ENCODE data around the gene LTBP4.
"Not testable (repeated sequence)": the region's sequence is repeated elsewhere in the genome, so short reads cannot be mapped to it uniquely, and the experiment has no call there.

LTBP4 gene

DNA sequence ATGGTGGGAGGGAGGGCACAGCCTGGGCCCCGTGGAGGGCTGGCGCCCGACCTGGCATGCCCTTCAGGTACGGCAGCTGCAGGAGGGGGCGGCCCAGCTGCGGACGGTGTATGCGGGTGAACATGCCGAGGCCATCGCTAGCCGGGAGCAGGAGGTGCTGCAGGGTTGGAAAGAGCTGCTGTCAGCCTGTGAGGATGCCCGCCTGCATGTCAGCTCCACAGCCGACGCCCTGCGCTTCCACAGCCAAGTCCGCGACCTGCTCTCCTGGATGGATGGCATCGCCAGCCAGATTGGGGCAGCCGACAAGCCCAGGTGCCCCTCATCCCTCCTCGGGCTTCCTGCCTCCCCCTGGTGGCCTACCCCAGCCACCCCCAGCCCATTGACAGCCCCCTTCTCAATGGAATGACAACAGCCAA lies 41.1 kb upstream of the LTBP4 start:
- Histone ChIP-seq H3K36me3 (ENCODE audit: insufficient read depth, low read length) (no peaks in the 10 kb centered on the region), H3K4me2 (ENCODE audit: insufficient read depth, low read length) (no peak overlapping the region), H3K27me3 (ENCODE audit: insufficient read depth, low read length, poor library complexity) (peaks cover 5% of the 10 kb centered on the region), H3K4me1 (ENCODE audit: insufficient read depth, low read length) (no peaks in the 10 kb centered on the region; the same call in 1 of the 2 replicates), H3K4me3 (ENCODE audit: low read depth in 1 of 2, low read length in 2 of 2) (no peak overlapping the region), H3K9ac (ENCODE audit: low read depth, low read length) (no peak overlapping the region), H3K27ac (ENCODE audit: low read length) (no peak overlapping the region), H2AFZ (ENCODE audit: low read depth, low read length) (no peak overlapping the region), H3K9me3 (ENCODE audit: insufficient read depth, low read length, severe bottlenecking) (no peaks in the 10 kb centered on the region), H3K79me2 (ENCODE audit: insufficient read depth, low read length) (no peaks in the 10 kb centered on the region), H4K20me1 (ENCODE audit: insufficient read depth, low read length) (no peaks in the 10 kb centered on the region)
- no peak for ATAC-seq (ENCODE audit: insufficient read depth, low read depth)
- no peak for DNase-seq
- TF ChIP-seq EZH2 (IDR thresholded peaks at IDR 0.05; ENCODE audit: borderline replicate concordance, low read depth, low read length, severe bottlenecking) (no peak), CTCF (IDR thresholded peaks at IDR 0.05; ENCODE audit: borderline replicate concordance, extremely low read depth, low read length, poor library complexity, severe bottlenecking) (peak; percentile 8)

GRCh38 chr19:40561947-40562346 lies 39.2 kb upstream of the LTBP4 start:
- no peaks in the 10 kb centered on the region for H3K9me3 ChIP-seq (ENCODE audit: insufficient read depth, low read length, severe bottlenecking)
- H3K4me1 ChIP-seq (ENCODE audit: insufficient read depth, low read length): no peaks in the 10 kb centered on the region; the same call in 1 of the 2 replicates
- DNase-seq (no peak), ATAC-seq (ENCODE audit: insufficient read depth, low read depth) (peak; percentile 66)
- H3K9ac ChIP-seq (ENCODE audit: low read depth, low read length): no peak overlapping the region
- H2AFZ ChIP-seq (ENCODE audit: low read depth, low read length): no peak overlapping the region
- TF ChIP-seq CTCF (IDR thresholded peaks at IDR 0.05; ENCODE audit: borderline replicate concordance, extremely low read depth, low read length, poor library complexity, severe bottlenecking) (no peak), EZH2 (IDR thresholded peaks at IDR 0.05; ENCODE audit: borderline replicate concordance, low read depth, low read length, severe bottlenecking) (no peak)
- no peaks in the 10 kb centered on the region for H4K20me1 ChIP-seq (ENCODE audit: insufficient read depth, low read length)
- no peak overlapping the region for H3K27ac ChIP-seq (ENCODE audit: low read length)
- H3K79me2 ChIP-seq (ENCODE audit: insufficient read depth, low read length): no peaks in the 10 kb centered on the region
- peaks cover 5% of the 10 kb centered on the region for H3K27me3 ChIP-seq (ENCODE audit: insufficient read depth, low read length, poor library complexity)
- H3K4me3 ChIP-seq (ENCODE audit: low read depth in 1 of 2, low read length in 2 of 2): no peak overlapping the region
- no peak overlapping the region for H3K4me2 ChIP-seq (ENCODE audit: insufficient read depth, low read length)
- no peaks in the 10 kb centered on the region for H3K36me3 ChIP-seq (ENCODE audit: insufficient read depth, low read length)

DNA sequence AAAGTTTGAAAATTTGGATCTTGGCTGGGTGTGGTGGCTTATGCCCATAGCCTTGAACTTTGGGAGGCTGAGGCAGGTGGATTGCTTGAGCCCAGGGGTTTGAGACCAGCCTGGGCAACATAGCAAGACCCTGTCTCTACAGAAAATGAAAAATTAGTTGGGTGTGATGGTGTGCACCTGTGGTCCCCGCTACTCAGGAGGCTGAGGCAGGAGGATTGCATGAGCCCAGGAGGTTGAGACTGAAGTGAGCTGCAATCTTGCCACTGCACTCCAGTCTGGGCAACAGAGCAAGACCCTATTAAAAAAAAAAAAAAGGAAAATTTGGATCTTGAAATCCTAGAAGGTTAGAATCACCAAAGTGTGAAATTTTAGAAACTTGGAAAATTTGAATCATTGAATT lies 36.6 kb upstream of the LTBP4 start:
- H2AFZ ChIP-seq (ENCODE audit: low read depth, low read length); DNase-seq; H3K79me2 ChIP-seq (ENCODE audit: insufficient read depth, low read length); H4K20me1 ChIP-seq (ENCODE audit: insufficient read depth, low read length); H3K4me3 ChIP-seq (ENCODE audit: low read depth in 1 of 2, low read length in 2 of 2); H3K9ac ChIP-seq (ENCODE audit: low read depth, low read length); H3K27ac ChIP-seq (ENCODE audit: low read length); ATAC-seq (ENCODE audit: insufficient read depth, low read depth); H3K36me3 ChIP-seq (ENCODE audit: insufficient read depth, low read length); H3K27me3 ChIP-seq (ENCODE audit: insufficient read depth, low read length, poor library complexity); H3K9me3 ChIP-seq (ENCODE audit: insufficient read depth, low read length, severe bottlenecking); H3K4me1 ChIP-seq (ENCODE audit: insufficient read depth, low read length); H3K4me2 ChIP-seq (ENCODE audit: insufficient read depth, low read length): not testable (repeated sequence)

DNA sequence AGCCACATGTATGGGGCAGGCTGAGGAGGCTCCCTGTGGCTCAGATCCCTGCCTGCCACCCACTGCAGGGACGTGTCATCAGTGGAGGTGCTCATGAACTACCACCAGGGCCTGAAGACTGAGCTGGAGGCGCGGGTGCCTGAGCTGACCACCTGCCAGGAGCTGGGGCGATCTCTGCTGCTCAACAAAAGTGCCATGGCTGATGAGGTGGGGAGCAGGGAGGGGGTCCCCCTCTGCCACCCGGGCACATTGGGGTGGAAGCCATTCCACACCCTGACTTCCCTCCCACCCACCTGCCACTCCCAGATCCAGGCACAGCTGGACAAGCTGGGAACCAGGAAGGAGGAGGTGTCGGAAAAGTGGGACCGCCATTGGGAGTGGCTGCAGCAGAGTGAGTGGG lies 35.8 kb upstream of the LTBP4 start:
- Histone ChIP-seq H4K20me1 (ENCODE audit: insufficient read depth, low read length) (no peaks in the 10 kb centered on the region), H3K9ac (ENCODE audit: low read depth, low read length) (no peak overlapping the region)
- no peak for DNase-seq

More for the DNA sequence above, 35.8 kb upstream of the LTBP4 start:
- H2AFZ ChIP-seq (ENCODE audit: low read depth, low read length): no peak overlapping the region
- H3K9me3 ChIP-seq (ENCODE audit: insufficient read depth, low read length, severe bottlenecking): no peaks in the 10 kb centered on the region
- H3K4me2 ChIP-seq (ENCODE audit: insufficient read depth, low read length): no peak overlapping the region
- no peak overlapping the region for H3K27ac ChIP-seq (ENCODE audit: low read length)
- H3K4me3 ChIP-seq (ENCODE audit: low read depth in 1 of 2, low read length in 2 of 2): no peak overlapping the region
- no peak for ATAC-seq (ENCODE audit: insufficient read depth, low read depth)
- TF ChIP-seq CTCF (IDR thresholded peaks at IDR 0.05; ENCODE audit: borderline replicate concordance, extremely low read depth, low read length, poor library complexity, severe bottlenecking) (no peak), EZH2 (IDR thresholded peaks at IDR 0.05; ENCODE audit: borderline replicate concordance, low read depth, low read length, severe bottlenecking) (no peak)
- H3K36me3 ChIP-seq (ENCODE audit: insufficient read depth, low read length): no peaks in the 10 kb centered on the region
- no peaks in the 10 kb centered on the region for H3K79me2 ChIP-seq (ENCODE audit: insufficient read depth, low read length)
- peaks cover 7% of the 10 kb centered on the region for H3K4me1 ChIP-seq (ENCODE audit: insufficient read depth, low read length)
- peaks cover 2% of the 10 kb centered on the region for H3K27me3 ChIP-seq (ENCODE audit: insufficient read depth, low read length, poor library complexity)
